Activated T-helper 1 cell treated with anti-CD3 and anti-CD28 coated beads, Interleukin-12 subunit alpha, Interleukin-12 subunit beta, Interleukin-2, Interleukin-4 antibody, amounts not matched to agents 30 ng/mL and 10 ng/mL and 1 ng/mL, durations not matched to agents 14 hours and 24 hours and 36 hours (primary cell): ENCODE measurements around the gene PSG6. TPM values are rescaled to one million over a fixed set of nuclear protein-coding genes. Genes with fewer than 3 reads are reported as not detected.
"Not testable (repeated sequence)": the region's sequence is repeated elsewhere in the genome, so short reads cannot be mapped to it uniquely, and the experiment has no call there.

Experiments
- DNase-seq: peaks from one replicate; pipeline ENCODE4 v3.0.0; 2021; ENCODE audit warnings: low spot score
- H3K27ac Mint-ChIP-seq: one replicate; pipeline ENCODE4 v1.8.0; 2021; ENCODE audit warnings: mild to moderate bottlenecking, mixed read lengths
- H3K27me3 Mint-ChIP-seq: one replicate; pipeline ENCODE4 v1.8.0; 2022; ENCODE audit warnings: mild to moderate bottlenecking, moderate library complexity, mixed read lengths; ENCODE audit not compliant: insufficient read depth
- H3K36me3 Mint-ChIP-seq: one replicate; pipeline ENCODE4 v1.8.0; 2021; ENCODE audit warnings: low read depth, mixed read lengths
- H3K4me1 Mint-ChIP-seq: one replicate; pipeline ENCODE4 v1.8.0; 2021; ENCODE audit warnings: low read depth, mixed read lengths
- H3K4me3 Mint-ChIP-seq: one replicate; pipeline ENCODE4 v1.8.0; 2021; ENCODE audit warnings: mild to moderate bottlenecking, moderate library complexity, mixed read lengths
- H3K9me3 Mint-ChIP-seq: one replicate; pipeline ENCODE4 v1.8.0; 2021; ENCODE audit warnings: mixed read lengths
- intact Hi-C: fragments of 100-400 bp; cut with micrococcal nuclease; formaldehyde crosslinking; loops from one replicate; pipeline ENCODE4 v1.15.1; 2024
- total RNA-seq: library from RNA; stranded (reverse); gene quantifications from 2 replicates; pipeline ENCODE4 v1.2.3, GENCODE V29; 2022

PSG6 gene
- total RNA-seq, 1 donor from 2014 or later, result not detected

- Mint-ChIP-seq H3K27me3 (no peaks in the 10 kb centered on the region), H3K4me3 (no peak overlapping the region), H3K9me3 (no peaks in the 10 kb centered on the region), H3K4me1 (no peaks in the 10 kb centered on the region), H3K27ac (no peak overlapping the region), H3K36me3 (no peaks in the 10 kb centered on the region)
- intact Hi-C loops, result no loop called here
- DNase-seq, result no peak
Measured at GRCh38 chr19:42857544-42857867, 60.2 kb downstream of the PSG6 start.

- intact Hi-C loops, H3K27ac Mint-ChIP-seq, H3K4me3 Mint-ChIP-seq, H3K4me1 Mint-ChIP-seq, DNase-seq, H3K9me3 Mint-ChIP-seq, H3K36me3 Mint-ChIP-seq, H3K27me3 Mint-ChIP-seq: not testable (repeated sequence)
Measured at GRCh38 chr19:42856866-42857543, 60.7 kb downstream of the PSG6 start.

- H3K27me3 Mint-ChIP-seq, H3K4me1 Mint-ChIP-seq, intact Hi-C loops, H3K36me3 Mint-ChIP-seq, H3K4me3 Mint-ChIP-seq, H3K9me3 Mint-ChIP-seq, DNase-seq, H3K27ac Mint-ChIP-seq: not testable (repeated sequence)
Measured at GRCh38 chr19:42854745-42855144, 62.9 kb downstream of the PSG6 start.

- H3K9me3 Mint-ChIP-seq, H3K27ac Mint-ChIP-seq, H3K4me3 Mint-ChIP-seq, DNase-seq, H3K27me3 Mint-ChIP-seq, H3K4me1 Mint-ChIP-seq, intact Hi-C loops, H3K36me3 Mint-ChIP-seq: not testable (repeated sequence)
Measured at GRCh38 chr19:42853231-42853630, 64.5 kb downstream of the PSG6 start.

- H3K4me1 Mint-ChIP-seq, intact Hi-C loops, DNase-seq, H3K4me3 Mint-ChIP-seq, H3K27me3 Mint-ChIP-seq, H3K9me3 Mint-ChIP-seq, H3K27ac Mint-ChIP-seq, H3K36me3 Mint-ChIP-seq: not testable (repeated sequence)
Measured at GRCh38 chr19:42852821-42853220, 64.9 kb downstream of the PSG6 start.

Other genes starting within 250 kb of the PSG6 start
- not detected in 2 replicates for gene PSG3, start 177.4 kb downstream of the PSG6 start, total RNA-seq
- not detected in 2 replicates for gene PSG8, start 152.2 kb downstream of the PSG6 start, total RNA-seq
- gene PSG1, start 38.2 kb downstream of the PSG6 start, total RNA-seq, result not detected in 2 replicates
- gene PSG7, start 19.3 kb upstream of the PSG6 start, total RNA-seq, result not detected in 2 replicates
- not detected in 2 replicates for gene PSG11, start 108.6 kb upstream of the PSG6 start, total RNA-seq
- not detected in 2 replicates for gene PSG2, start 164.8 kb upstream of the PSG6 start, total RNA-seq